ENCODE results near the gene DNER. TPM values are rescaled to one million over a fixed set of nuclear protein-coding genes. Genes with fewer than 3 reads are reported as not detected.
A peak's percentile ranks its signal among the peaks of the same experiment; 100 is the strongest.
"Not testable (repeated sequence)": the region's sequence is repeated elsewhere in the genome, so short reads cannot be mapped to it uniquely, and the experiment has no call there.

DNER gene
- total RNA-seq, 1 experiment from 2014 or later: 88.7 TPM

GRCh38 chr2:229725716-229726574 lies 11.6 kb upstream of the DNER start:
- DNase-seq: peak; percentile 61
- H3K36me3 ChIP-seq: no peaks in the 10 kb centered on the region
- no peaks in the 10 kb centered on the region for H3K27me3 ChIP-seq
- H3K9me3 ChIP-seq: no peaks in the 10 kb centered on the region
- H3K4me3 ChIP-seq: no peak overlapping the region

DNA sequence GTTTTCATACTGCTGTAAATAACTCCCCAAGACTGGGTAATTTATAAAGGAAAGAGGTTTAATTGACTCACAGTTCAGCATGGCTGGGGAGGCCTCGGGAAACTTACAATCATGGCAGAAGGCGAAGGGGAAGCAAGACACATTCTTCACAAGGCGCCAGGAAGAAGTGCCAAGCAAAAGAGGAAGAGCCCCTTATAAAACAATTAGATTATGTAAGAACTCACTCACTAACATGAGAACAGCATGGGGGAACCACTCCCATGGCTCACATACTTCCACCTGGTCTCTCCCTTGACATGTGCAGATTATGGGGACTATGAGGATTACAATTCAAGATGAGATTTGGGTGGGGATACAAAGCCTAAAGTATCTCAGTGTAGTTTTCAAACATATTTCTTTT lies 8.8 kb upstream of the DNER start:
- H3K36me3 ChIP-seq, H3K27me3 ChIP-seq, DNase-seq, H3K4me3 ChIP-seq, H3K9me3 ChIP-seq: not testable (repeated sequence)

- DNase-seq: no peak
- Histone ChIP-seq H3K27me3 (no peaks in the 10 kb centered on the region), H3K4me3 (no peak overlapping the region), H3K9me3 (no peaks in the 10 kb centered on the region), H3K36me3 (no peaks in the 10 kb centered on the region)
Measured at GRCh38 chr2:229719926-229720647, 5.7 kb upstream of the DNER start.

DNA sequence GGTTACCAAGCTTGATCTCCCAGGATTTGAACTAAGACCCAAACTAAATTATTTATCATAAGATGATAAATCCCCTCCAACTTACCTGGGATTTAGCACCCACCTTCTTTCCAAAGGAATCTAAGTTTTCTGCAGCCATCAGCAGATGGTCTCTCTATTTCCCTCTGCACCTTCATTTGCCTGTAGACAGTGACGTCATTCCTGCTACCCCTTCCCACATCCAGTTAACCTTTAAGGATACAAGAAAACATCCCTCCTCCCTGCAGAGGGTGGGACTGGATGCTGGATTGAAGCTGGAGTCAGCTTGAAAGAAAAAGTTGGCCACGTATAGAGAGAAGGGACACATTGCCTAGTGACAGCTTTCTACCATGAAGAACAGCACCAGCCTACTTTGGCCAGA lies 3.7 kb upstream of the DNER start:
- no peaks in the 10 kb centered on the region for H3K9me3 ChIP-seq
- H3K36me3 ChIP-seq: no peaks in the 10 kb centered on the region
- H3K27me3 ChIP-seq: no peaks in the 10 kb centered on the region
- H3K4me3 ChIP-seq: no peak overlapping the region
- DNase-seq: no peak

- Histone ChIP-seq H3K9me3 (no peaks in the 10 kb centered on the region), H3K36me3 (no peaks in the 10 kb centered on the region), H3K27me3 (no peaks in the 10 kb centered on the region), H3K4me3 (no peak overlapping the region)
- DNase-seq: peak; percentile 41
Measured at GRCh38 chr2:229715895-229716507, 1.6 kb upstream of the DNER start.

- Histone ChIP-seq H3K4me3 (peak overlapping the region; percentile 79), H3K27me3 (no peaks in the 10 kb centered on the region), H3K36me3 (no peaks in the 10 kb centered on the region), H3K9me3 (no peaks in the 10 kb centered on the region)
- DNase-seq: peak; percentile 87
Measured at GRCh38 chr2:229714736-229715541, 584 bp upstream of the DNER start.

DNA sequence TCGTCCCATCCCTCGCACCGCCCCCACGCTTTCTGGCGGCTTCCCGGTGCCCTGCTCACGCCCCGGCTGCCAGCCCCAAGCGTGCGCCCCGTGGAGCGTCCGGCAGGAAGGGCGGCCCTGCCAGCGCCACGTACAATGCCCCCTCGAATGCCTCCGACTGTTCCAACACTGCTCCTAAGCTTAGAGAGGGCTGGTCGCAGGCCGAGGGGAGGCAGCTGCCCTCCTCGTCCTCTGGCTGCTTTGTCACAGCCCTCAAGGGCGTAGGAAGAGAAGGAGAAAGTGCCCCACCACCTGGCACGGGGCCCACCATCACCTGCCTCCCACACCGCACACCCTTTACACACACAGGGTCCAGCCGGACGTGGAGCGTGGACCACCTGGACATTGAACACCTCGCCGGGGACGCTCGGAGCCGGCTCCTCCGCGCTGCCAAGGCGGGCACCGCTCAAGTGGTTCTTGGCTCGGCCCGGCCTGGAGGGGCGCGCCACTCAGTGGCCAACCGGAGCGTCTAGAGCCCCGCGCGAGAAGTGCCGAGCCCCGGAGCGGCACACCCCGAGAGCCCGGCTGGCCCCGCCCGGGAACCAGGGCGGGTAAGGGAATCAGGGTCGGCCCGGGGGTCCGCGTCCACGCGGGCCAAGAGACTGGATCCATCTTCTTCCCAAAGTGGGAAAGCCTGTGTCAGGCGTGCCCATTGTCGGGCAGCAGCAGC lies 830 bp downstream of the DNER start:
- no peaks in the 10 kb centered on the region; the same call in 1 of the 2 replicates for H3K36me3 ChIP-seq
- peak overlapping the region; percentile 79 for H3K4me3 ChIP-seq
- DNase-seq: peak; percentile 86
- H3K9me3 ChIP-seq: no peaks in the 10 kb centered on the region
- no peaks in the 10 kb centered on the region for H3K27me3 ChIP-seq

- no peaks in the 10 kb centered on the region for H3K9me3 ChIP-seq
- no peak for DNase-seq
- H3K4me3 ChIP-seq: peak overlapping the region; percentile 79
- no peaks in the 10 kb centered on the region for H3K27me3 ChIP-seq
- H3K36me3 ChIP-seq: peaks cover 3% of the 10 kb centered on the region
Measured at GRCh38 chr2:229712136-229712535, 2.2 kb downstream of the DNER start.

- Histone ChIP-seq H3K36me3 (peaks cover 14% of the 10 kb centered on the region), H3K9me3 (no peaks in the 10 kb centered on the region), H3K4me3 (no peak overlapping the region), H3K27me3 (no peaks in the 10 kb centered on the region)
- DNase-seq: no peak
Measured at GRCh38 chr2:229708335-229708734, 6.0 kb downstream of the DNER start.

- no peak overlapping the region for H3K4me3 ChIP-seq
- H3K36me3 ChIP-seq: peaks cover 19% of the 10 kb centered on the region
- DNase-seq: no peak
- H3K9me3 ChIP-seq: no peaks in the 10 kb centered on the region
- H3K27me3 ChIP-seq: no peaks in the 10 kb centered on the region
Measured at GRCh38 chr2:229703909-229704630, 10.3 kb downstream of the DNER start.

- H3K9me3 ChIP-seq: no peaks in the 10 kb centered on the region
- no peaks in the 10 kb centered on the region for H3K27me3 ChIP-seq
- no peak for DNase-seq
- H3K36me3 ChIP-seq: peaks cover 25% of the 10 kb centered on the region
- no peak overlapping the region for H3K4me3 ChIP-seq
Measured at GRCh38 chr2:229701716-229702115, 12.6 kb downstream of the DNER start.

DNA sequence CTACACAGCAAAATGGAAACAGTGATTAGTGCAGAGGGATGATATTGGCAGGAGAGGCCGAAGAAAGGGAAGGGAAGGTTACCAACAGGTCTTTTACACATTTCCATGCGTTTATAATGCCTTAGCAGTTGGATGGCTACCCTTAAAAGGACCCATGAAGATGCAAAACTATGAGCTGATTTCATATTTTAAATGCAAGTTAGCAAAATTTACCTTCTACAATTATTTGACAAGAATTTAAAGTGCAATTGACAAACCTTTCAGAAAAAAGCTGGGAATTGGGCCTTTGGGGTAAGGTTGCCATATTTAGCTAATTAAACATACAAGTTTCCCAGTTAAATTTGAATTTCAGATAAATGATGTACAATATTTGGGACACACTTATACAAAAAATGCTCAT lies 13.3 kb downstream of the DNER start:
- H3K27me3 ChIP-seq: no peaks in the 10 kb centered on the region
- DNase-seq: no peak
- H3K4me3 ChIP-seq: no peak overlapping the region
- peaks cover 25% of the 10 kb centered on the region for H3K36me3 ChIP-seq
- H3K9me3 ChIP-seq: no peaks in the 10 kb centered on the region

GRCh38 chr2:229695961-229696360 lies 18.4 kb downstream of the DNER start:
- H3K4me3 ChIP-seq: no peak overlapping the region

GRCh38 chr2:229693845-229694244 lies 20.5 kb downstream of the DNER start:
- H3K36me3 ChIP-seq: peaks cover 17% of the 10 kb centered on the region
- not testable (repeated sequence) for H3K4me3 ChIP-seq, DNase-seq, H3K9me3 ChIP-seq, H3K27me3 ChIP-seq

More at GRCh38 chr2:229695961-229696360, 18.4 kb downstream of the DNER start:
- peaks cover 3% of the 10 kb centered on the region; the same call in 1 of the 2 replicates for H3K9me3 ChIP-seq
- H3K36me3 ChIP-seq: peaks cover 9% of the 10 kb centered on the region
- DNase-seq: no peak
- H3K27me3 ChIP-seq: no peaks in the 10 kb centered on the region

- H3K36me3 ChIP-seq: peaks cover 12% of the 10 kb centered on the region
- peaks cover 3% of the 10 kb centered on the region; the same call in 1 of the 2 replicates for H3K9me3 ChIP-seq
- DNase-seq: no peak
- no peaks in the 10 kb centered on the region for H3K27me3 ChIP-seq
- no peak overlapping the region for H3K4me3 ChIP-seq
Measured at GRCh38 chr2:229691631-229692030, 22.7 kb downstream of the DNER start.

All from MG63 (cell line).